NB4 (cell line): Measurements from ENCODE around the gene LYRM1.

ENCODE experiments used
- CTCF ChIP-seq: IDR thresholded peaks from one replicate; pipeline ENCODE4 v1.5.1; 2012; ENCODE audit warnings: low read depth, low read length
- MAX ChIP-seq: IDR thresholded peaks from 2 replicates; pipeline ENCODE4 v1.6.1; 2011; ENCODE audit warnings: low read depth, low read length
- POLR2A ChIP-seq: IDR thresholded peaks from 2 replicates; pipeline ENCODE4 v1.6.1; 2011; ENCODE audit warnings: mild to moderate bottlenecking; ENCODE audit not compliant: insufficient read length; ENCODE audit errors: extremely low read depth

DNA sequence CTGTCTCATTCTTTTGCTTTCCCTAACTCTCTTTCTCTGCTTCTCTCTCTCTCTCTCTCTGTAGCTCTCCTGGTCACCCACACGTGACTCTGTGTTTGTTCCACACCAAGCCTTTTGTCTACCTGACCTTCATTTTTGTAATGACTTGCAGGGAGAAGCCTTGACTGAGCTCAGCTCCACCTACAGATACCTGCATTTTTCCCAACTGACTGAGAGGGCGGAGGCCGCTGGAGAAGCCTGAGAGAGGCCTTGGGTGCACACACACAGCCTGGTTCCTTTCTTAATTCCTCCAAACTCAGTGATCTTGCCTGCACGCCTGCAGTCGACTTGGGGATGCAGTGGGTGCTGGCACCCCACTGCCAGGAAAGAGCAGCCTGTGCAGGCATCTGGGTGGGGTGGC lies 68.8 kb downstream of the LYRM1 start:
- TF ChIP-seq POLR2A (no peak), CTCF (no peak), MAX (no peak)
